GM18498 (cell line): Measurements from ENCODE around the gene PHACTR1.
"Not testable (repeated sequence)": the region's sequence is repeated elsewhere in the genome, so short reads cannot be mapped to it uniquely, and the experiment has no call there.

Experiments
- ATAC-seq: cut with Tn5 transposase; IDR thresholded peaks from one replicate; pipeline ENCODE4 v1.9.1; 2021; ENCODE audit warnings: mild to moderate bottlenecking, moderate library complexity; ENCODE audit not compliant: unreplicated experiment

Gene PHACTR1

DNA sequence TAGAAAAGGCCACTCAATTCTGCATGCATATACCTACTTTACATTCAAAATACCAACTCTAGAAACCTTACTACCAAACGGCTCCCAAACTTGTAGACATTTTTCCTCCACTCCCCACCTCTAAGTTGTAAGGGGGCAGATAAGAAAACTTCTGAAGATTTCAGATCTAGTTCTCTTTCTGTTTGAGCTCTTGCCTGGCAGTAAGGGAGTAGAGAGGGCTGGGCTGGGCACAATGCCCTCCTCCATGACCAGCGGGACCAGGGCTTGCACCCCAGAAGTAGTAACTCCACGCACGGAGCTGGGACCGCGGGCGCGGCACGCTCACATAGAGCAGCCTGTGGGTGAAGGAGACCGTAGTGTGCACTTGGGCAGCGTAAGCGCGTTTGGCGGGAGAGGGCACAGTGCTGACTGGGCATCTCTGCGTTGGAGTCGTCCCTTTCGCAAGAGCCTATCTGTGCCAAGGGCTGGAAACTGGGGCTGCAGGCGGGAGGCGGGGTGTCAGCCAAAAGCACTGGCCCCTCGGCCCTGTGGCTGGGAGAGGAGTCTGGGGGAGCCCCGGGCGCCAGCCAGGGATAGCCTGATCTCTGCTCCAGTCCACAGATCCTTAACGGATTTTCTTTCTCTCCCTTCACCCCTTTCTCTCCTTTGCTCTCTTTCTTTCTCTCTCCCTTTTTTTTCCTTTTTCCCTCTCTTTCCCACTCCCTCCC lies 32.4 kb downstream of the PHACTR1 start:
- ATAC-seq, result no peak

DNA sequence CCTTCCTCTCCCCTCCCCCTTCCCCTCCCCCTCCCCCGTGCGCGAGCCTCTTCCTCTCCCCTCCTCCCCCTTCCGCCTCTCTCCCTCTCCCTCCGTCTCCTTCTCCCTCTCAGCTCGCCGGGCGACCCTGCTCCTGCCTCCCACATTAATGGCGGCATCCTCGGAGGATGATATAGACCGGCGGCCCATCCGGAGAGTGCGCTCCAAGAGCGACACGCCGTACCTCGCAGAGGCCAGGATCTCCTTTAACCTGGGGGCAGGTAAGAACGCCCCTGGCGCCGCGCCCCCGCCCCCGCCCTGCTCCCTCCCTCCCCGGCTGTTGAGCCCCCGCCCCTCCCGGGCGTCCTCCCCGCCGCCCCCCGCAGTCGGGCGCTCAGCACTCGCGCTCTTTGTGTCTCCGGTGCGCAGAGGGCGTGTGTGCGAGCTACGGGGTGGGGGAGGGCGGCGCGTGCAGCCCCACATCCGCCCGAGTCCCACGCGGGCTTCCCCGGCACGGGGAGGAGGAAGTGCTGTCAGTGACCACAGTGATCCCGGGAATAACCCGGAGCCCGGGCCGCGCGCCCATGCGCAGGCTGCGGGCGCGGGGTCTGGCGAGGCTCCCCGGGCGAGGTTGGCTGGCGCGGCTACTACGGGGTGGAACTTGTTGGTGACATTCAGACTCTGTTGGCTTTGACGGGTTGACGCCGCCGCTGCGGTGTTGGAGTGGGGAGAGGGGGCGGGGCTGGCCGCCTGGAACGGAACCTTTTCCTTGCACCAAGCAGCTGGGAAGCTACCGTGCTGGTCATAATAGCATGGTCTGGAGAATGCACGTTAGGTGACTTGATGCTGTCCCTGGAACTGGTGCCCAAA lies 33.2 kb downstream of the PHACTR1 start:
- no peak for ATAC-seq

DNA sequence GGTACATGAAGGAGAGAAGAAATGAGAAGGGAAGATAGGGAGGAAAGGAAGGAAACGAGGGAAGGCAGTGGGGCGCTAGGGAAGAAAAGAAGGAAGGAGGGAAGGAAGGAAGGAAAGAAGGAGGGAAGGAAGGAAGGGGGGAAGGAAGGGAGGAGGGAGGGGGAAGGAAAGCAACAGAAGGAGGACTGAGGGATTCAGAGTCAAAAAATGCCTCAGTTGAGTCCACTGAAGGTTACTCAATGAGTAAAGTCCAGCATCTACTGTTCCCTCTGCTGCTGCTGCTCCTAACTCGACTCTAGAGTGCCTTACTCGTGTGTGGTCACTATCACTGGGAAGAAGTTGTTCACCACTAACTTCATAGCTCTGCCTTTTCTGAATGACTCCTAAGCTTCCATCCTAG lies 33.8 kb downstream of the PHACTR1 start:
- ATAC-seq, result no peak

DNA sequence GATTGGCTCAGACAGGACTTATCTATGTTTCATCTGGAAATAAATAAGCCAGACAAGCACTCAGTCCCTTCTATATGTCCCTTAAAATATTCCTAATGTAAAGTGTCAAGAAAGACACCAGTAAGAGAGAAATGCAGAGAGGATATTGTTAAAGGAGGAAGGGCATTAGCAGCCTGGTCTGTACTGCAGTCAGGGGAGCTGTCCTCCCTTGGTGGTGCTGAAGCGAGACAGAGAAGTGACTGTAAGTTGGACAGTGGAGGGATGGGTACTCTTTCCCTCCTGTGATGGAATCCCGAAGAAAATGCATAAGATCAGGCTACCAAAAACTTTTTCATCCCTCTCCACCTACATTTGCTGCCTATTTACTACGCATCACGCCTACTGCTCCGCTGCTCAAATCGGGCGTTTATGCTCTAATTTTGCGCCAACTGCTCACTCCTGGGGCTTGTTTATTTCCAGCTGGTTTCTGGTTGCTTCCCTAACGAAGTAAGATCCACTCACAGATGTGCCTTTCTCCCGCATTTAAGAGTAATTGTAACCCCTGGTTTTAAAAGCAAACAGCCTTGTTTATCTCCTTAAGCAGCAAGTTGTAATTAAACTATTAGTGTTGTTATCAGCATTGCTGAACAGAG lies 35.2 kb downstream of the PHACTR1 start:
- ATAC-seq, result no peak

DNA sequence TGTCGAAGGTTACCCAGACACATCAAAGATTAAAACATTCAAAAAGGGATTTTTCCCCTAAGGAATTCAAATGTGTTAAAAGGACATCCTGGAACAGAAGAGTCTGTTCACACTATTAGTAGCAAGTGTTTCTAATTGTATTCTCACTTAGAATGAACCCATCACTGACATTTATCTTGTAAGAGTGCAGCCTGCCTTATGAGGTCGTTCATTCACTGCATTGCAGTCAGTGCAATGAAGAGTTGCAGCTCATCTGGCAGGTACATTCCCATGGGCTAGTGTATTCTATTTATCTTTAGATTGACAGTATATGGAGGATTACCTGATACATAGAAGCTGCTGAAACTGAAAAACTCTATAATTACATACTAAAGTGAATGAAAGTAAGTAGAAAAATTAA lies 36.5 kb downstream of the PHACTR1 start:
- ATAC-seq, result no peak

DNA sequence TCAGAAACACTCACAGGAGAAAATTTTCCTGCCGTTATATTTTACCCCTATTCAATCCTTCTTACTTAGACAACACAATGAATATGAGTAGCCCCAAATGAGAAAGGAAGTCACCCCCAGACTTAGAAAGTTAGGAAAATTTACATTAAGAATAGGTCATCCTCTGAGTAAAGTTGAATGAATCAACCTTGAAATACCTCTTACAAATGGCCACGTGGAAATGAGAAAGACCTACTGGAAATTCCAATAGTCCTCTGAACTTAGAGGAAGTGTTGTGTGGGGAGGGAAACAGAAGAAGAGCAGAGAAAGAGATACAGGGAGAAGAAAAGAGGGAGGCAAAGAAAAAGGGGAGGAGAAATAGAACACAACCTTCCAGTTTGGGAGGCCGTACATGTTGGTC lies 43.7 kb downstream of the PHACTR1 start:
- no peak for ATAC-seq

DNA sequence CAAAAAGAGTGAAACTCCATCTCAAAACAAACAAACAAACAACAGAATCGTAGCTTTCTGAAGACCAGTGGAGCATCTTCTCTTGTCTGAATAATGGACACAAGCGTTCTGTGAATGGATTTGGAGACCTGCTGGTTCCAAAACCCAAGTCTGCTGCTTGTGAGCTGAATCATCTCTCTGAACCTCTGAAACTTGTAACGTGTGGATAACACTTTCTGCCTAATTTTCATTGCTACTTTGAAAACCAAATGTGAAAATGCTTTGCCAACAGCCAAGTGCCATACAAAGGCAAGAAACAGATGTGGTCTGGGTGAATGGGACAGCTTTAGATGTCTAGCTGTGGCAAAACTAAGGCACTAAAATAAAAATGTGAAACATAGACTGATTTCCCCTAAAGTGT lies 44.3 kb downstream of the PHACTR1 start:
- ATAC-seq, result no peak

DNA sequence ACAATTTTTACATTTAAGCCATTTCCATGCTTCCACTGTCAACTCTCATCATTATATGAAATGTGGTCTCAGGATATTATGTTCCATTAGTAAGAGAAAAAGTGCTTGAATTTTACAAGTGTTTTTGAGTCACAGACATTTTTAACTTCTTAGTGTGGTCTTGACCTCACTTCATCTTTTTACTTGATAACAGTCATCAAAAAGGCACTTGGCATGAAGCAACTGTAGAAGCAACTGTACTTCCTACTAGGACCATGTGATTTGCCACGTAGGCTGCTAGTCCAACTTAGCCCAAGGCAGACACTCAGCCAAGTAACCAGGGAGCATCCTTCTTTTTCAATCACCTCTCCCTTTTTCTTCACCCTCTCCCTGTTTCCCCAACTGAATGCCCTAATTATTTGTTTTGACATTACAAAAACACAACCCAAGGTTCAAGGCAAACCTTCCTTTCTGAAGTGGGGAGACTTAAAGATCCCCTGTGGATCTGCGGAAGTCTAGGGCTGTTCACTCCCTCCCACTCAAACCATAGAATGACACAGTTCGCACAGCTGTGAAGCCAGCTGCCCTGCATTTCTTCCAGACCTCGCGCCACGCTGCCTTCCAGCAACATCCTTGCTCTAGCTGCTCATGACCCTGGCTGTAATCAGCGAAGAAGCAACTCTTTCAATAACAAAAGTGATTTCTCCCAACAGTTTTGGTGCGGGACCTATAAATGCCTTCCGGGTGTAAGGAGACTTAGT lies 45.0 kb downstream of the PHACTR1 start:
- ATAC-seq, result no peak

DNA sequence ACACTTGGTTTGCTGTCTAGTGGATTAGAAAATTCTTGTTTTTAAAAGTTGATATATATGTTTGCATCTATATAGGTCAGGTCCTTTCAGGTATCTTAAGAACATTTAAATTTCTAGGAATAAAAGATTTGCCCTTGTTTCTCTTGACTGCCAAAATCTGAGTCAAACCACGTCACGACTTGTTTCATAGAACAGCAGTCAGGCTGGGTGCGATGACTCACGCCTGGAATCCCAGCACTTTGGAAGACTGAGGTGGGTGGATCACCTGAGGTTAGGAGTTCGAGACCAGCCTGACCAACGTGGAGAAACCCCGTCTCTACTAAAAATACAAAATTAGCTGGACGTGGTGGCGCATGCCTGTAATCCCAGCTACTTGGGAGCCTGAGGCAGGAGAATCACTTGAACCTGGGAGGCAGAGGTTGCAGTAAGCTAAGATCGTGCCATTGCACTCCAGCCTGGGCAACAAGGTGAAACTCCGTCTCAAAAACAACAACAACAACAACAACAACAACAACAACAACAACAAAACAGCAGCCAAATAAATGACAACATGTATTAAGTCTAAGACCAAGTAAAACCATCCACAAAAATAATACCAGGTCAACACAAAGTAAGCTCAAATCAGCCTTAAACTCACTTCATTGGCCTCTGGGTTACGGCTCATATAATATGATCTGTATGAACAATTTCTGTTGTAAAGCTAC lies 46.3 kb downstream of the PHACTR1 start:
- ATAC-seq, result not testable (repeated sequence)

DNA sequence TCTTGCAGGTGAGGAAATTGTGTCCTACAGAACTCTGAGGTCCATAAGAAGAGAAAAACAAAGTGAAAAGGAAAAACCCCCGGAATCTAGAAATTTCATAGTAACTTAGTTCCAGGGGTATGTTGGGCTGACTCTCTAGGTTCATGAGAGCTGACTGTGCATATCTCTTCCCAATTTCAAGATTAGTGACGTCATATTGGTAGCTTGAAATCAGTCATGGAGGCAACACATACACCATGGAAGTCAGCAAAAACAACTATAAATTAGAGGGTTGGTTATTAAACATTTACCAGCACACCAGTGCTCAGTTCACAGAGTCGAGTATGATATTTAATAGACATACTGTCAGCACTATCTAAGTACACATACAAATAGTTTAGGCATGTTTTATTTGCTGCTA lies 49.8 kb downstream of the PHACTR1 start:
- no peak for ATAC-seq

DNA sequence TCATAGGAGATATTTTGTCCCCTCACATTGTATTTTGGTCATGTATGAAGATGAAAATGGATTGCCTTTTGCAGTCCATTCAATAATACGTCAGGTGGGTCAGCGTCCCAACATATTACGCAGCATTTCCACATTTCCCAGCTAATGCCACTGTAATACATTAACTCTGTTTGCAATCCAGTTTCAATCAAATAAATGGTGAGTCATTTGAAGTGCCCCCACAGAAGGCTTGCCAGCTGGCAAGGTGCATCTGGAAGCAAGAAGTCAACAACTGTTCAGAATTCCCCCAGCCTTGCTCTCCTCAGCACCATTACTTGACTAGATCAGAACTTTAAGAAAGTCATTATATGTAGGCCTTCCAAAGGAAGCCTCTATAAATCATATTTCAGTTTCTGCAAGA lies 50.4 kb downstream of the PHACTR1 start:
- ATAC-seq, result no peak

DNA sequence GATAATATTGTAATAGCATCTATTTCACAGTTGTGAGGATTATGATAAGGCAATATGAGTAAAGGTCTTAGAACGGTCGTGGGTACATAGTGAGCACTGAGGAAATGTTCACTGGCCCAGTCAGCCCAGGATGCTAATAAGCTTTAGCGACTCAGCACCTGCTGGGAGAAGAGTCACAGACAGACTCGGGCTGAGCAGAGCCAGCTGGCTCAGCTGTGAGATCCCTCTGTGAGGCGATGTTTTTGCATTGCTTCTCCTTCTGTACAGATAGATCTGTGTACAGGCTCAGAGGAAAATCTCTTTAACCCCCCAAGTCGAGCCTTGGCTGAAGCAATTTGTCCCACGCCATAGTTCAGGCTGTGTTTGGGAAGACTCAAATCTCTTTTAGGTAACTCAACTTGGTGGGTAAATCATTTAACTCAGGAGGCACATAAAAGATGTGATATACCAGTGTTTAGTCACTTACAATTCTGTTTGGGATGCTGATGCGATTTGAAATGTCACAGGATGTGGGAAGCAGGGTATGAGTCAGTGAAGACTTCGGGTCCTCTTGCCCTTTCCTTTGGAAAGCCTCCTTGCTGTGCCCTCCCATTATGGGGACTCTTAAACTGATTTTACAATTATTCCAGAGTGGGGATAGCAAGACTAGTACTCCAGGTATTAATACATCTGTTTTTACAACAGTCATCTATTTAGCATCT lies 53.1 kb downstream of the PHACTR1 start:
- no peak for ATAC-seq

DNA sequence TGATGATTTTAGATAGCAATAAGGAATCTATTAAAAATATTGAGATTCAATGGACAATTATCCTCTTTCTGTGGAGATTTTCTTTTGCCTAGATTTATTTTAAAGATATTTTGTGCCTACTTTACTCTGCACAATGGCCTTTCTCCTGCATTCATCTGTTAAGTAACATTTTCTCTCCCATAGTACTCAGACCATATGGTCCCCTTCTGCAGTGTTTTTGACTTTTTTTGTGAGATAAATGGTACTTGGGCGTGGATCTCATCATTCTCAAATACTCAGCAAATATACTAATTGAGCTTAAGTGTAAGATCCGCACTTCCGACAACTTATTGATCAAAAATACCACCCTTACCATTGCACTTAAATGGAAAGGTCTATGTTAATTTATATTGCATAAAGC lies 55.8 kb downstream of the PHACTR1 start:
- ATAC-seq, result no peak

DNA sequence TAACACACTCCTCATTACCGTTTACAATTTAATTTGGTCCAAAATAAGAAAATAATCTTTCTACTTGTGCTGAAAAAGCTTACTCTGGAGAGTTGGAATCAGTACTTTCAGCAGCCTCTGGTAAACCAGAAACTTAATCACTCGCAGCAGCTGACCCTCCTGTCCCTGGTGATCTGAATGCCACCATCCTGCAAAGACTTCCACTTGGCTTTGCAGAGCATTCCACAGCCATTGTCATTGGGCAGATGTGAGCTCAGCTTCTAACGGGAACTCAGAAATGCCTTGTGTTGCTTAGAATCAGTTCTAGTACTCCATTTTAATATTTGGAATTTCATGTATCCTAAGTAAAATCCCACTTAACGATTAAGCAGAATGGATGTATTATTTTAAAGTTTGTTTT lies 59.7 kb downstream of the PHACTR1 start:
- no peak for ATAC-seq

DNA sequence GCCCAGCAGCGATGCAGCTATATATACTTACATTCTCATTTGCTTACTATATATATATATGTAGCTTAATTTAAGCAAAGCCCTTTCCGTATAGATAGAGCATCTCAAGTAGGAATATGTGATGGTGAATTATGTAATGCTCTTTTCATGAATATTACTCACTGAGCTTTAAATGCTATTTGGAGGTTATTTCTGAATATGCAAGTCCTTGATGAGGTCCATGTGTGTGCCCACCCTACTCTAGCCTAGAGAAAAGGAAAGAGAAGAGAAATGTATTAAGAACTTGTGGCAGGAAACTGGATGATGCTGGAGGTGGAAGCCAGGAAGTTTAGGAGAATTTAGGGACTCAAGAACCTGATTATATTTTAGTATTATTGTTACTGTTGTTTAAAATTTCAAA lies 63.2 kb downstream of the PHACTR1 start:
- ATAC-seq, result no peak

DNA sequence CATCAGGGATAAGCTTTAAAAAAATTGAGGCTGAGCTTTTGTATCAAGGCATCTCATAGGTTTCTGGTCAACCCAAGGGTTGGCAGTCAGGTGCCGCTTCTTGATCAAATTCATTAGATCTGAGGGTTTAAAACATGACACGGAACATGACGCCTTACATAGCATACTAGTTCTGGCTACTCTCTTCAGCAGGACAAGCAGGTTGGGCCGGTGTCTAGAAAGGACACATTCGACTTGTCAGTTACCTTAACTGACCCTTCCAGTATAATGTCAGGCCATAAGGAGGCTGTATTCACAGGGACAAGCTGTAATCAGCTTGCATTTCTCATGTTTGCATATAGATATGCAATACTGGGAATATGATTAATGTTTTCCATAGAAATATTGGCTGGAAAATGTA lies 65.6 kb downstream of the PHACTR1 start:
- ATAC-seq, result no peak

DNA sequence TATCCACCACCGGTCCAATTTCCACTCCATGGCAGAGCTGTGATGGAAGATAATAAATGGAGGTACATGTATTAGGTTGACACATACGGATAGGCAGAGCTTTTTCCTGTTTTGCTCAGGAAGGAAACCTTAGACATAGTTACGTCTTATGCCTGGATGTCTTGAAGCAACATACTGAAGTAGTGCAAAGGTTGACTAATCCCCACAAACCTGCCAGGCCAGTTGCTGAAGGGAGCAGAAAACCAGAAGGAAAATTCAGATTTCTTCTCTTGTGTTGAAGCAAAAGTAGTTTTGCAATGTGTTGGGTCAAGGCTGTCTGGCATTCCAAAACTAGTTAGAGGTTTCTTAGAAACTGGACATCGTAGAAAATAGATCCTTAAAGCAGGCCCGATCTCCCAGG lies 68.7 kb downstream of the PHACTR1 start:
- ATAC-seq, result no peak

DNA sequence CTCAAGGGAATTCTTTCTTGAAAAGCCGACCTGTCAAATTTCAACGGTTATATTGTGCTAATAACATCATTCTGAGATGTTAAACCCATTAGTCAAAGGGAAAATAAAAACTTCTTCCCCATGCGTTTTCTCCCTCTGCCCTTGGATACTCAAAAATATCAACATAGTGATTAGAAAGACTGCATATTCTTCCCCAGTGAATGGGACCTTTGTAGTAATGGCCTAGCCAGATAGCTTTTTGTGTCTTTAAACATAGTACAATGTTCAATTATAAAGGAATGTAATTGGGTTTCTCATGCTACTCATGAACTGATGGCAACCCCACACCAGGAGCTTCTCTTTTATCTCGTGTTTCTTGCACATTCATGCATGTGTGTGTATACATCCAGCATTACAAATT lies 69.4 kb downstream of the PHACTR1 start:
- no peak for ATAC-seq

DNA sequence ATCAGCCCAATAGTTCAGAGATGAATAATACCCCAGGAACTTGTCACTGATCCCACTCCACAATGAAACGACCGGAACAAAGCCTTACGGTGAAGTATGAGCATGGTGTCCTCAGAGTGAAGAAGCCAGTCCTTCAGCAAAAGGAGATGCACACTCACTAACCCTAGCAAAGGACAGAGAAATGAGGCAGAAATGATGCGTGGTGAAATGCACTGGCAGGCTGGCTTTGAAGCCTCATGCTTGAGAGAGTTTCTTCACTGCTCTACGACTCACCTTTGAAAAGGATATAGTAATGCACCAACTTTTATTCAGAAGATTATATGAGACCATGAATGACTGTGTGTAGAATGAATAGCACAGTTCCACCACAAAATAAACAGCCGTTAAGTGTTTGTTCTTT lies 74.8 kb downstream of the PHACTR1 start:
- no peak for ATAC-seq

DNA sequence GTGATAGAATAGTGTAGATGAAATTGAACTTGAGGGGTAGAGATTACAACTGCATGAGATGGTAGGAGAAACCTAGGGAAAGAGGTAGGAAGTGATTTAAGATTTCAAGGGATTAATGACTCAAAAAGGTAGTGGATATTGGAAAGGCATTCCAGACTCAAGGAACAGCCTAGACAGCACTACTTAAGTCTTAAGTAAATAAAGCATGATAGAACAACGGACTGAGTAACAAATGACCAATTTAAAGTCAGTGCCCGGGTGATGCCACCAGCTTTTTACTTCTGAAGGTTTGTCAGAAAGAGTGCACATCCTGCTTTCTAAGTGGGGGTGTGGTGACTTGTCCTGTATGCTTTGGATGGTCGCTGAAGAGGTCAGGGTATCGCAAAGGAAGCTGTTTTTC lies 81.8 kb downstream of the PHACTR1 start:
- no peak for ATAC-seq
